ENCODE results near the gene E2F8.
"Not testable (repeated sequence)": the region's sequence is repeated elsewhere in the genome, so short reads cannot be mapped to it uniquely, and the experiment has no call there.

Gene E2F8

GRCh38 chr11:19281555-19281954, 40.8 kb upstream of the E2F8 start:
- TF ChIP-seq CTCF (IDR thresholded peaks at IDR 0.05; ENCODE audit: low read depth, low read length): no peak
- no peak for DNase-seq (ENCODE audit: extremely low read depth, low read depth)

GRCh38 chr11:19281041-19281440, 40.3 kb upstream of the E2F8 start:
- no peak for TF ChIP-seq CTCF (IDR thresholded peaks at IDR 0.05; ENCODE audit: low read depth, low read length)
- no peak for DNase-seq (ENCODE audit: extremely low read depth, low read depth)

GRCh38 chr11:19279451-19279850, 38.7 kb upstream of the E2F8 start:
- DNase-seq (ENCODE audit: extremely low read depth, low read depth): no peak
- no peak for TF ChIP-seq CTCF (IDR thresholded peaks at IDR 0.05; ENCODE audit: low read depth, low read length)

GRCh38 chr11:19276859-19277808, 36.4 kb upstream of the E2F8 start:
- no peak for TF ChIP-seq CTCF (IDR thresholded peaks at IDR 0.05; ENCODE audit: low read depth, low read length)
- no peak for DNase-seq (ENCODE audit: extremely low read depth, low read depth)

- TF ChIP-seq CTCF (IDR thresholded peaks at IDR 0.05; ENCODE audit: low read depth, low read length): no peak
- no peak for DNase-seq (ENCODE audit: extremely low read depth, low read depth)
Observed at GRCh38 chr11:19275496-19275895, 34.8 kb upstream of the E2F8 start.

GRCh38 chr11:19273219-19273618, 32.5 kb upstream of the E2F8 start:
- DNase-seq (ENCODE audit: extremely low read depth, low read depth): not testable (repeated sequence)

GRCh38 chr11:19268909-19269308, 28.2 kb upstream of the E2F8 start:
- no peak for TF ChIP-seq CTCF (IDR thresholded peaks at IDR 0.05; ENCODE audit: low read depth, low read length)
- DNase-seq (ENCODE audit: extremely low read depth, low read depth): no peak

- TF ChIP-seq CTCF (IDR thresholded peaks at IDR 0.05; ENCODE audit: low read depth, low read length): no peak
- DNase-seq (ENCODE audit: extremely low read depth, low read depth): no peak
Observed at GRCh38 chr11:19267567-19267966, 26.8 kb upstream of the E2F8 start.
